A549 (cell line): ENCODE data around the gene SPPL3. TPM values are rescaled to one million over a fixed set of nuclear protein-coding genes. Genes with fewer than 3 reads are reported as not detected.

Experiments
- ATAC-seq, 2 experiments: fragments of 200-7000 bp in 1 of 2; fragments of >200 bp in 1 of 2; cut with Nextera tagmentation in 1 of 2; cut with Tn5 transposase in 1 of 2; 3 replicates each; pipeline versions ENCODE4 v1.8.0 to v1.9.1; 2018 to 2020; ENCODE audit warnings: mild to moderate bottlenecking in 1 of 2, moderate library complexity in 1 of 2
- CTCF ChIA-PET: fragments of 300-600 bp; sonication (Branson Sonifier 250); formaldehyde crosslinking; extraction: SDS; loops from one replicate; lab custom pipeline; 2021; ENCODE audit warnings: antibody characterized with exemption, inconsistent platforms; lab: Yijun Ruan, JAX
- POLR2A ChIA-PET: fragments of 350-600 bp; formaldehyde crosslinking; extraction: SDS; loops from one replicate; lab custom pipeline; 2021; ENCODE audit warnings: antibody characterized with exemption, inconsistent platforms; lab: Yijun Ruan, JAX
- DNase-seq, 2 experiments: peaks; one replicate each; pipeline versions ENCODE4 v3.0.0 to v3.0.0-alpha.2; 2011 to 2016; ENCODE audit warnings: low read depth in 1 of 2, low spot score in 1 of 2
- FAIRE-seq: peaks from 2 replicates; lab custom pipeline; 2011; peaks lifted over from hg19 to GRCh38; lab: Jason Lieb, UNC
- H3K27ac ChIP-seq, 2 experiments: fragments of >200 bp; sonication (Bioruptor Twin); formaldehyde crosslinking; 3 replicates each; pipeline ENCODE4 v1.5.1; 2016 to 2017
- H3K4me1 ChIP-seq: fragments of >200 bp; sonication (Bioruptor Twin); formaldehyde crosslinking; 3 replicates; pipeline ENCODE4 v1.6.1; 2016
- H3K4me2 ChIP-seq: fragments of >200 bp; sonication (Bioruptor Twin); formaldehyde crosslinking; 3 replicates; pipeline ENCODE4 v1.6.1; 2016
- H3K4me3 ChIP-seq: fragments of >200 bp; sonication (Bioruptor Twin); formaldehyde crosslinking; 3 replicates; pipeline ENCODE4 v1.5.1; 2016
- H3K9me3 ChIP-seq: fragments of >200 bp; sonication (Bioruptor Twin); formaldehyde crosslinking; 3 replicates; pipeline ENCODE4 v1.6.1; 2016
- ATOH8 ChIP-seq: fragments of 250-450 bp; sonication (Bioruptor Pico); IDR thresholded peaks from 2 replicates; pipeline ENCODE4 v1.5.0; 2020; ENCODE audit warnings: low read depth, mild to moderate bottlenecking, moderate library complexity
- CBX8 ChIP-seq: fragments of 200-600 bp; sonication (generic); IDR thresholded peaks from 2 replicates; pipeline ENCODE4 v1.6.1; 2016
- CHD2 ChIP-seq: fragments of 150-350 bp; IDR thresholded peaks from 2 replicates; pipeline ENCODE4 v1.6.1; 2014; ENCODE audit warnings: low read length; ENCODE audit not compliant: partially characterized antibody
- E2F6 ChIP-seq: IDR thresholded peaks from 2 replicates; pipeline ENCODE4 v1.6.1; 2012; ENCODE audit warnings: low read depth, borderline replicate concordance
- EHMT2 ChIP-seq: fragments of 200-600 bp; sonication (generic); IDR thresholded peaks from 2 replicates; pipeline ENCODE4 v1.6.1; 2016; ENCODE audit warnings: antibody characterized with exemption, low read depth, mild to moderate bottlenecking, moderate library complexity
- FOSL2 ChIP-seq, 2 experiments: fragments of 450-650 bp in 1 of 2; fragments of >200 bp in 1 of 2; sonication (Bioruptor Twin) in 1 of 2; formaldehyde crosslinking; IDR thresholded peaks; 2 replicates each; pipeline versions ENCODE4 v1.5.0 to v1.6.1; 2016 to 2020; ENCODE audit warnings: mild to moderate bottlenecking in 1 of 2, moderate library complexity in 1 of 2
- GATA3 ChIP-seq: IDR thresholded peaks from 2 replicates; pipeline ENCODE4 v1.6.1; 2012; ENCODE audit warnings: borderline replicate concordance
- HES2 ChIP-seq: fragments of >200 bp; sonication (Bioruptor Twin); formaldehyde crosslinking; IDR thresholded peaks from 2 replicates; pipeline ENCODE4 v1.6.1; 2016
- HOXA7 ChIP-seq: fragments of 250-450 bp; sonication (Bioruptor Pico); IDR thresholded peaks from 2 replicates; pipeline ENCODE4 v1.5.0; 2020; ENCODE audit warnings: mild to moderate bottlenecking, moderate library complexity
- KDM1A ChIP-seq: fragments of 200-600 bp; sonication (generic); IDR thresholded peaks from 2 replicates; pipeline ENCODE4 v1.6.1; 2016; ENCODE audit warnings: low read depth, mild to moderate bottlenecking
- MAX ChIP-seq: IDR thresholded peaks from 2 replicates; pipeline ENCODE4 v1.6.1; 2012
- MYC ChIP-seq: IDR thresholded peaks from 2 replicates; pipeline ENCODE4 v1.6.1; 2012; ENCODE audit warnings: mild to moderate bottlenecking, inconsistent platforms, low read length, improper control_type of control experiment, borderline replicate concordance
- NPAS2 ChIP-seq: fragments of 250-450 bp; sonication (Bioruptor Pico); IDR thresholded peaks from 2 replicates; pipeline ENCODE4 v1.8.0; 2022; ENCODE audit warnings: mild to moderate bottlenecking, moderate library complexity, borderline replicate concordance
- PHF8 ChIP-seq: fragments of 200-600 bp; sonication (generic); IDR thresholded peaks from 2 replicates; pipeline ENCODE4 v1.6.1; 2016; ENCODE audit warnings: low read depth, mild to moderate bottlenecking, antibody characterized with exemption, moderate library complexity, borderline replicate concordance
- POLR2A ChIP-seq: IDR thresholded peaks from 2 replicates; pipeline ENCODE4 v1.6.1; 2012; ENCODE audit warnings: mild to moderate bottlenecking, low read length
- POLR2AphosphoS2 ChIP-seq: conservative IDR thresholded peaks from 2 replicates; pipeline ENCODE4 v1.6.1; 2012; ENCODE audit warnings: low read length, improper control_type of control experiment, inconsistent platforms
- REST ChIP-seq: fragments of 200-600 bp; sonication (generic); IDR thresholded peaks from 2 replicates; pipeline ENCODE4 v1.6.1; 2016; ENCODE audit warnings: antibody characterized with exemption, mild to moderate bottlenecking, moderate library complexity
- TP53 ChIP-seq: fragments of 250-450 bp; sonication (Bioruptor Pico); IDR thresholded peaks from 2 replicates; pipeline ENCODE4 v1.5.0; 2021; ENCODE audit warnings: mild to moderate bottlenecking, moderate library complexity
- WGBS: methylation state at CpG from one replicate; pipeline ENCODE4 v1.1.6; 2017; ENCODE audit errors: missing lambda C conversion rate; 5-methylcytosine and 5-hydroxymethylcytosine counted together
- polyA plus RNA-seq, 4 experiments: library from polyadenylated mRNA; depleted of rRNA in 3 of 4; stranded (reverse); fragments of >200 nt; fragmentation: RNase III in 1 of 4; extraction: RNeasy Plus Mini Kit Qiagen cat#74134 plus additional on column Dnase treatment in 1 of 4; gene quantifications; 2 replicates in 3 of 4; 3 replicates in 1 of 4; pipeline ENCODE4 v1.2.3, GENCODE V29; 2011 to 2017

The SPPL3 gene
- polyA plus RNA-seq, 2 of the 4 experiments (the other 2 are of a cell fraction), result 25.0 to 26.6 TPM

GRCh38 chr12:120814903-120815429 lies 89.2 kb downstream of the SPPL3 start (continued):
- TF ChIP-seq MYC (no peak), KDM1A (no peak), POLR2AphosphoS2 (no peak), REST (no peak), HOXA7 (no peak), NPAS2 (CRISPR knock-in tag) (no peak), E2F6 (no peak), PHF8 (no peak), HES2 (no peak), EHMT2 (no peak), FOSL2 (IDR thresholded peaks at IDR 0.05) (no peak), FOSL2 (CRISPR knock-in tag; IDR thresholded peaks at IDR 0.05) (no peak)

- no peak for DNase-seq
- no peak for FAIRE-seq
- ChIA-PET POLR2A (no interaction called here), CTCF (no interaction called here)
- H3K4me2 ChIP-seq, result no peak overlapping the region
- H3K4me1 ChIP-seq, result no peaks in the 10 kb centered on the region
- no peak overlapping the region for H3K27ac ChIP-seq
- ATAC-seq, result no peak
- no peak for TF ChIP-seq GATA3
- TF ChIP-seq NPAS2 (CRISPR knock-in tag), result no peak
- no peak for TF ChIP-seq POLR2A
- TF ChIP-seq KDM1A, result no peak
- no peak for TF ChIP-seq TP53 (CRISPR knock-in tag)
- TF ChIP-seq REST, result no peak
- no peak for TF ChIP-seq CHD2
- TF ChIP-seq ATOH8, result no peak
- no peak for TF ChIP-seq CBX8
- TF ChIP-seq MAX, result no peak
- 91% methylated on average over 2 of the region's 2 CpGs for WGBS
- H3K4me3 ChIP-seq, result no peak overlapping the region
- no peaks in the 10 kb centered on the region for H3K9me3 ChIP-seq
These were observed 89.8 kb downstream of the SPPL3 start for GRCh38 chr12:120814203-120814902.
